Stimulated activated CD4-positive, alpha-beta T cell treated with anti-CD3 and anti-CD28 coated beads, Interleukin-4, amount 100 ng/mL, for 1 hour (primary cell): ENCODE results near the gene NBEA.
A peak's percentile ranks its signal among the peaks of the same experiment; 100 is the strongest.

Source experiments
- DNase-seq: peaks from one replicate; pipeline ENCODE4 v3.0.0-alpha.2; 2020

The NBEA gene

GRCh38 chr13:35720290-35720689 is 778.2 kb downstream of the NBEA start:
- no peak for DNase-seq

GRCh38 chr13:35720690-35721554 is 778.9 kb downstream of the NBEA start:
- peak; percentile 12 for DNase-seq
